Loucy (cell line): Measurements from ENCODE around the gene JPH3.

Source experiments
- H2AFZ ChIP-seq: fragments of 200-600 bp; sonication (generic); 2 replicates; pipeline ENCODE4 v1.6.0; 2016; ENCODE audit warnings: antibody characterized with exemption, mild to moderate bottlenecking, low read length, moderate library complexity
- H3F3A ChIP-seq: fragments of 200-600 bp; 2 replicates; pipeline ENCODE4 v1.6.0; 2016; ENCODE audit warnings: antibody characterized with exemption, low read depth, mild to moderate bottlenecking
- H3K27me3 ChIP-seq: fragments of 200-600 bp; sonication (generic); 2 replicates; pipeline ENCODE4 v1.6.1; 2014; ENCODE audit warnings: low read length, mild to moderate bottlenecking; ENCODE audit not compliant: insufficient read depth, poor library complexity, severe bottlenecking
- H3K36me3 ChIP-seq: fragments of 200-600 bp; sonication (generic); 2 replicates; pipeline ENCODE4 v1.6.1; 2016; ENCODE audit warnings: low read length; ENCODE audit not compliant: insufficient read depth
- H3K4me1 ChIP-seq: fragments of 200-600 bp; sonication (generic); 2 replicates; pipeline ENCODE4 v1.5.1; 2014; ENCODE audit warnings: low read length, mild to moderate bottlenecking; ENCODE audit not compliant: insufficient read depth, poor library complexity, severe bottlenecking
- H3K4me2 ChIP-seq: fragments of 200-600 bp; sonication (generic); 2 replicates; pipeline ENCODE4 v1.6.0; 2014; ENCODE audit warnings: antibody characterized with exemption, low read length, low read depth, mild to moderate bottlenecking; ENCODE audit not compliant: poor library complexity, severe bottlenecking
- H3K4me3 ChIP-seq: fragments of 200-600 bp; sonication (generic); 2 replicates; pipeline ENCODE4 v1.5.1; 2014; ENCODE audit warnings: low read length, mild to moderate bottlenecking, mixed read lengths; ENCODE audit not compliant: poor library complexity, severe bottlenecking
- H3K79me2 ChIP-seq: fragments of 200-600 bp; sonication (generic); 2 replicates; pipeline ENCODE4 v1.6.1; 2014; ENCODE audit warnings: low read length; ENCODE audit not compliant: insufficient read depth
- H3K9ac ChIP-seq: fragments of 200-600 bp; sonication (generic); 2 replicates; pipeline ENCODE4 v1.6.0; 2014; ENCODE audit warnings: mild to moderate bottlenecking, low read depth, low read length, moderate library complexity; ENCODE audit not compliant: poor library complexity, severe bottlenecking
- H3K9me2 ChIP-seq: fragments of 200-600 bp; sonication (generic); replicated peaks from 2 replicates; pipeline ENCODE4 v1.6.1; 2016; ENCODE audit warnings: low read depth, low read length, mixed read lengths
- H3K9me3 ChIP-seq: fragments of 200-600 bp; sonication (generic); 2 replicates; pipeline ENCODE4 v1.6.1; 2014; ENCODE audit warnings: mild to moderate bottlenecking, antibody characterized with exemption, low read length, low read depth; ENCODE audit not compliant: insufficient read depth
- H4K20me1 ChIP-seq: fragments of 200-600 bp; sonication (generic); 2 replicates; pipeline ENCODE4 v1.6.0; 2014; ENCODE audit warnings: antibody characterized with exemption, low read length, mild to moderate bottlenecking; ENCODE audit not compliant: insufficient read depth, poor library complexity, severe bottlenecking
- CTCF ChIP-seq: fragments of 200-600 bp; sonication (generic); conservative IDR thresholded peaks from 2 replicates; pipeline ENCODE4 v1.5.1; 2014; ENCODE audit warnings: mild to moderate bottlenecking, antibody characterized with exemption, low read length
- EZH2phosphoT487 ChIP-seq: fragments of 200-600 bp; IDR thresholded peaks from 2 replicates; pipeline ENCODE4 v1.6.1; 2018; ENCODE audit warnings: antibody characterized with exemption, mild to moderate bottlenecking, moderate library complexity, borderline replicate concordance

The JPH3 gene

GRCh38 chr16:87562201-87562600, 40.1 kb upstream of the JPH3 start:
- no peak overlapping the region for H2AFZ ChIP-seq
- TF ChIP-seq CTCF (no peak), EZH2phosphoT487 (no peak)
- no peaks in the 10 kb centered on the region for H3K4me1 ChIP-seq
- H3K4me2 ChIP-seq: no peak overlapping the region
- H3K9me3 ChIP-seq: no peaks in the 10 kb centered on the region
- H3K36me3 ChIP-seq: no peaks in the 10 kb centered on the region
- H3F3A ChIP-seq: no peaks in the 10 kb centered on the region
- no peak overlapping the region for H3K4me3 ChIP-seq
- H3K9me2 ChIP-seq: no peaks in the 10 kb centered on the region
- H3K27me3 ChIP-seq: no peaks in the 10 kb centered on the region
- H4K20me1 ChIP-seq: no peaks in the 10 kb centered on the region
- H3K9ac ChIP-seq: no peak overlapping the region
- H3K79me2 ChIP-seq: no peaks in the 10 kb centered on the region

GRCh38 chr16:87563022-87563421, 39.3 kb upstream of the JPH3 start:
- no peaks in the 10 kb centered on the region for H3F3A ChIP-seq
- H3K9ac ChIP-seq: no peak overlapping the region
- H3K36me3 ChIP-seq: no peaks in the 10 kb centered on the region
- no peaks in the 10 kb centered on the region for H3K79me2 ChIP-seq
- TF ChIP-seq CTCF: no peak
- TF ChIP-seq EZH2phosphoT487: no peak
- no peak overlapping the region for H3K4me2 ChIP-seq
- H4K20me1 ChIP-seq: no peaks in the 10 kb centered on the region
- no peaks in the 10 kb centered on the region for H3K9me3 ChIP-seq
- no peak overlapping the region for H3K4me3 ChIP-seq
- no peaks in the 10 kb centered on the region for H3K4me1 ChIP-seq
- H3K9me2 ChIP-seq: no peaks in the 10 kb centered on the region
- H3K27me3 ChIP-seq: no peaks in the 10 kb centered on the region
- no peak overlapping the region for H2AFZ ChIP-seq

GRCh38 chr16:87563714-87564523, 38.4 kb upstream of the JPH3 start:
- no peak overlapping the region for H3K4me2 ChIP-seq
- H3K9me3 ChIP-seq: no peaks in the 10 kb centered on the region
- no peak overlapping the region for H3K9ac ChIP-seq
- H3K4me3 ChIP-seq: no peak overlapping the region
- H3K36me3 ChIP-seq: no peaks in the 10 kb centered on the region
- no peaks in the 10 kb centered on the region for H4K20me1 ChIP-seq
- no peaks in the 10 kb centered on the region for H3K9me2 ChIP-seq
- H2AFZ ChIP-seq: no peak overlapping the region
- no peaks in the 10 kb centered on the region for H3K79me2 ChIP-seq
- TF ChIP-seq EZH2phosphoT487: no peak
- TF ChIP-seq CTCF: no peak
- H3K27me3 ChIP-seq: no peaks in the 10 kb centered on the region
- H3K4me1 ChIP-seq: no peaks in the 10 kb centered on the region
- no peaks in the 10 kb centered on the region for H3F3A ChIP-seq
